ENCODE results near the gene ANKRD17.

GRCh38 chr4:73212982-73213730, 45.4 kb downstream of the ANKRD17 start:
- no peak for TF ChIP-seq CTCF (IDR thresholded peaks at IDR 0.05)
- TF ChIP-seq POLR2A (IDR thresholded peaks at IDR 0.05), result no peak
